Natural killer cell (primary cell): ENCODE data around the gene WNT2B. TPM values are rescaled to one million over a fixed set of nuclear protein-coding genes. Genes with fewer than 3 reads are reported as not detected.

Source experiments
- ATAC-seq, 3 donors: fragments of 150-1000 bp in 2 of 3; fragments of 200-7000 bp in 1 of 3; cut with Tn5 transposase; 1 replicate in 1 of 3; 2 replicates in 2 of 3; pipeline ENCODE4 v1.10.0; 2021; ENCODE audit warnings: mild to moderate bottlenecking in 2 of 3, moderate library complexity in 2 of 3
- DNase-seq, 2 donors: peaks; one replicate each; pipeline versions ENCODE4 v3.0.0 to v3.0.0-alpha.2; 2013 to 2021; ENCODE audit warnings: mixed read lengths in 1 of 2
- H3K27ac ChIP-seq: one replicate; pipeline ENCODE4 v1.5.1; 2013; ENCODE audit warnings: mild to moderate bottlenecking, low read length
- H3K27me3 ChIP-seq: one replicate; pipeline ENCODE4 v1.6.1; 2013; ENCODE audit warnings: low read length; ENCODE audit not compliant: control insufficient read depth, insufficient read depth
- H3K36me3 ChIP-seq: one replicate; pipeline ENCODE4 v1.6.1; 2013; ENCODE audit warnings: low read length; ENCODE audit not compliant: control insufficient read depth, insufficient read depth
- H3K4me1 ChIP-seq: one replicate; pipeline ENCODE4 v1.6.1; 2013; ENCODE audit warnings: low read length; ENCODE audit not compliant: control insufficient read depth, insufficient read depth
- H3K4me3 ChIP-seq: one replicate; pipeline ENCODE4 v1.5.1; 2013; ENCODE audit warnings: low read length
- H3K9me3 ChIP-seq: one replicate; pipeline ENCODE4 v1.6.1; 2013; ENCODE audit warnings: low read length; ENCODE audit not compliant: control insufficient read depth, insufficient read depth
- H3K27ac Mint-ChIP-seq, 2 donors: one replicate each; pipeline ENCODE4 v1.8.0; 2022; ENCODE audit warnings: mild to moderate bottlenecking in 2 of 2, mixed read lengths in 2 of 2, moderate library complexity in 1 of 2
- H3K27me3 Mint-ChIP-seq, 2 donors: one replicate each; pipeline ENCODE4 v1.8.0; 2022; ENCODE audit warnings: low read depth in 2 of 2, mixed read lengths in 2 of 2
- H3K36me3 Mint-ChIP-seq: one replicate; pipeline ENCODE4 v1.8.0; 2022; ENCODE audit warnings: mixed read lengths
- H3K4me1 Mint-ChIP-seq, 2 donors: one replicate each; pipeline ENCODE4 v1.8.0; 2022; ENCODE audit warnings: mixed read lengths in 2 of 2
- H3K4me3 Mint-ChIP-seq: one replicate; pipeline ENCODE4 v1.8.0; 2022; ENCODE audit warnings: mild to moderate bottlenecking, moderate library complexity, mixed read lengths
- H3K9me3 Mint-ChIP-seq, 2 donors: one replicate each; pipeline ENCODE4 v1.8.0; 2022; ENCODE audit warnings: mixed read lengths in 2 of 2
- CTCF ChIP-seq: fragments of 200-600 bp; IDR thresholded peaks from one replicate; pipeline ENCODE4 v1.8.0; 2022; ENCODE audit warnings: antibody characterized with exemption
- WGBS: methylation state at CpG from one replicate; pipeline ENCODE4 v1.1.7; 2013; ENCODE audit warnings: missing lambda C conversion rate; ENCODE audit not compliant: insufficient coverage; 5-methylcytosine and 5-hydroxymethylcytosine counted together
- intact Hi-C: fragments of 100-400 bp; cut with micrococcal nuclease; formaldehyde crosslinking; loops from one replicate; pipeline ENCODE4 v1.14.2; 2022
- total RNA-seq, 4 donors: library from RNA; stranded (reverse); fragments of 120-200 nt in 1 of 4; gene quantifications; one replicate each; pipeline versions ENCODE4 v1.2.3 to v1.2.4, GENCODE V29; 2013 to 2022

The WNT2B gene
- total RNA-seq, 3 donors from 2014 or later (not counting 1 experiment from before 2014, with no cell fraction given): 0.16 to 0.20 (median 0.18) TPM

GRCh38 chr1:112564081-112564480 lies 55.3 kb downstream of the WNT2B start:
- H3K27me3 ChIP-seq: no peaks in the 10 kb centered on the region
- H3K36me3 ChIP-seq: no peaks in the 10 kb centered on the region
- no peak for DNase-seq
- Mint-ChIP-seq H3K4me3 (no peak overlapping the region), H3K36me3 (no peaks in the 10 kb centered on the region), H3K27me3 (no peaks in the 10 kb centered on the region), H3K9me3 (no peaks in the 10 kb centered on the region), H3K27ac (no peak overlapping the region), H3K4me1 (no peaks in the 10 kb centered on the region)
- H3K4me1 ChIP-seq: no peaks in the 10 kb centered on the region
- H3K27ac ChIP-seq: no peak overlapping the region
- H3K9me3 ChIP-seq: no peaks in the 10 kb centered on the region
- no CpG with 5 or more reads among the region's 1 CpG for WGBS
- intact Hi-C loops: no loop called here
- no peak overlapping the region for H3K4me3 ChIP-seq
- ATAC-seq: no peak
- no peak for TF ChIP-seq CTCF

- H3K27me3 Mint-ChIP-seq: no peaks in the 10 kb centered on the region
- no peaks in the 10 kb centered on the region for H3K36me3 Mint-ChIP-seq
- ATAC-seq (no peak), DNase-seq (no peak)
- intact Hi-C loops: no loop called here
- no peaks in the 10 kb centered on the region for H3K4me1 ChIP-seq
- H3K27me3 ChIP-seq: no peaks in the 10 kb centered on the region
- no peaks in the 10 kb centered on the region for H3K4me1 Mint-ChIP-seq
- no peak for TF ChIP-seq CTCF
- no peak overlapping the region for H3K27ac ChIP-seq
- no peaks in the 10 kb centered on the region for H3K9me3 Mint-ChIP-seq
- H3K4me3 ChIP-seq: no peak overlapping the region
- WGBS: 100% methylated on average over 1 of the region's 1 CpG
- H3K4me3 Mint-ChIP-seq: no peak overlapping the region
- H3K9me3 ChIP-seq: no peaks in the 10 kb centered on the region
- H3K36me3 ChIP-seq: no peaks in the 10 kb centered on the region
- no peak overlapping the region for H3K27ac Mint-ChIP-seq
Measured at GRCh38 chr1:112565800-112566199, 57.0 kb downstream of the WNT2B start.

GRCh38 chr1:112575154-112575804 lies 66.5 kb downstream of the WNT2B start:
- no peak for ATAC-seq
- Histone ChIP-seq H3K4me3 (no peak overlapping the region), H3K4me1 (no peaks in the 10 kb centered on the region), H3K27me3 (no peaks in the 10 kb centered on the region), H3K36me3 (peaks cover 6% of the 10 kb centered on the region), H3K9me3 (no peaks in the 10 kb centered on the region), H3K27ac (no peak overlapping the region)
- no peaks in the 10 kb centered on the region for H3K9me3 Mint-ChIP-seq
- 95% methylated on average over 7 of the region's 8 CpGs for WGBS
- DNase-seq: no peak
- H3K4me1 Mint-ChIP-seq: no peaks in the 10 kb centered on the region
- TF ChIP-seq CTCF: no peak
- no peaks in the 10 kb centered on the region for H3K36me3 Mint-ChIP-seq
- intact Hi-C loops: no loop called here
- H3K4me3 Mint-ChIP-seq: no peak overlapping the region
- no peaks in the 10 kb centered on the region for H3K27me3 Mint-ChIP-seq
- H3K27ac Mint-ChIP-seq: no peak overlapping the region

- ATAC-seq (no peak), DNase-seq (no peak)
- H3K27ac ChIP-seq: no peak overlapping the region
- Mint-ChIP-seq H3K36me3 (no peaks in the 10 kb centered on the region), H3K27me3 (no peaks in the 10 kb centered on the region), H3K27ac (no peak overlapping the region), H3K4me3 (no peak overlapping the region), H3K4me1 (no peaks in the 10 kb centered on the region), H3K9me3 (no peaks in the 10 kb centered on the region)
- WGBS: 84% methylated on average over 3 of the region's 3 CpGs
- H3K9me3 ChIP-seq: no peaks in the 10 kb centered on the region
- TF ChIP-seq CTCF: no peak
- intact Hi-C loops: no loop called here
- H3K36me3 ChIP-seq: peaks cover 6% of the 10 kb centered on the region
- H3K4me3 ChIP-seq: no peak overlapping the region
- H3K27me3 ChIP-seq: no peaks in the 10 kb centered on the region
- no peaks in the 10 kb centered on the region for H3K4me1 ChIP-seq
Measured at GRCh38 chr1:112576240-112576639, 67.5 kb downstream of the WNT2B start.
